ENCODE results near the gene CERS3.

CERS3 gene

GRCh38 chr15:100529556-100529955, 806 bp upstream of the CERS3 start:
- no peak for DNase-seq (ENCODE audit: low spot score)

GRCh38 chr15:100526027-100526481, 2.7 kb downstream of the CERS3 start:
- no peak for DNase-seq (ENCODE audit: low spot score)

- DNase-seq (ENCODE audit: low spot score): no peak
Measured at GRCh38 chr15:100525436-100525835, 3.3 kb downstream of the CERS3 start.

GRCh38 chr15:100524326-100524725, 4.4 kb downstream of the CERS3 start:
- no peak for DNase-seq (ENCODE audit: low spot score)

GRCh38 chr15:100521907-100522306, 6.8 kb downstream of the CERS3 start:
- DNase-seq (ENCODE audit: low spot score): no peak

- DNase-seq (ENCODE audit: low spot score): no peak
Measured at GRCh38 chr15:100520132-100520921, 8.4 kb downstream of the CERS3 start.

GRCh38 chr15:100517846-100518245, 10.9 kb downstream of the CERS3 start:
- DNase-seq (ENCODE audit: low spot score): no peak

- no peak for DNase-seq (ENCODE audit: low spot score)
Measured at GRCh38 chr15:100516643-100517512, 11.9 kb downstream of the CERS3 start.

- peak; percentile 20 for DNase-seq (ENCODE audit: low spot score)
Measured at GRCh38 chr15:100515758-100516157, 13.0 kb downstream of the CERS3 start.

GRCh38 chr15:100508641-100509300, 20.0 kb downstream of the CERS3 start:
- DNase-seq (ENCODE audit: low spot score): no peak

GRCh38 chr15:100502651-100503050, 26.1 kb downstream of the CERS3 start:
- DNase-seq (ENCODE audit: low spot score): no peak

GRCh38 chr15:100501117-100501516, 27.6 kb downstream of the CERS3 start:
- DNase-seq (ENCODE audit: low spot score): no peak

- no peak for DNase-seq (ENCODE audit: low spot score)
Measured at GRCh38 chr15:100500226-100500990, 28.3 kb downstream of the CERS3 start.

GRCh38 chr15:100495861-100496260, 32.9 kb downstream of the CERS3 start:
- DNase-seq (ENCODE audit: low spot score): no peak

GRCh38 chr15:100493213-100493612, 35.5 kb downstream of the CERS3 start:
- DNase-seq (ENCODE audit: low spot score): no peak

GRCh38 chr15:100484443-100484842, 44.3 kb downstream of the CERS3 start:
- DNase-seq (ENCODE audit: low spot score): no peak

GRCh38 chr15:100483370-100483769, 45.4 kb downstream of the CERS3 start:
- DNase-seq (ENCODE audit: low spot score): no peak

GRCh38 chr15:100476805-100477204, 51.9 kb downstream of the CERS3 start:
- DNase-seq (ENCODE audit: low spot score): no peak

- DNase-seq (ENCODE audit: low spot score): no peak
Measured at GRCh38 chr15:100472736-100473135, 56.0 kb downstream of the CERS3 start.

- DNase-seq (ENCODE audit: low spot score): no peak
Measured at GRCh38 chr15:100471933-100472332, 56.8 kb downstream of the CERS3 start.

GRCh38 chr15:100468285-100468684, 60.5 kb downstream of the CERS3 start:
- DNase-seq (ENCODE audit: low spot score): no peak

GRCh38 chr15:100466073-100466472, 62.7 kb downstream of the CERS3 start:
- DNase-seq (ENCODE audit: low spot score): no peak

Data from RKO (cell line).